Mesenchymal stem cell (in vitro differentiated cells and primary cell): Measurements from ENCODE around the gene UBAC2.

Source experiments
- DNase-seq: peaks from one replicate; pipeline ENCODE4 v3.0.0-alpha.2; 2013
- H2AFZ ChIP-seq: one replicate; pipeline ENCODE4 v1.6.1; 2013; ENCODE audit warnings: low read depth, mild to moderate bottlenecking, control low read depth, inconsistent platforms, low read length, moderate library complexity
- H2AK5ac ChIP-seq: 2 replicates; pipeline ENCODE4 v1.6.1; 2013; ENCODE audit warnings: low read length, moderate library complexity, mild to moderate bottlenecking, inconsistent platforms; ENCODE audit not compliant: severe bottlenecking
- H2BK120ac ChIP-seq: one replicate; pipeline ENCODE4 v1.6.1; 2013; ENCODE audit warnings: low read depth, mild to moderate bottlenecking, inconsistent platforms, low read length, moderate library complexity
- H2BK12ac ChIP-seq, 2 experiments: one replicate each; pipeline ENCODE4 v1.6.1; 2013; ENCODE audit warnings: inconsistent platforms in 2 of 2, low read length in 2 of 2, mild to moderate bottlenecking in 2 of 2, moderate library complexity in 2 of 2, control low read depth in 1 of 2
- H2BK15ac ChIP-seq: one replicate; pipeline ENCODE4 v1.6.1; 2013; ENCODE audit warnings: mild to moderate bottlenecking, low read depth, inconsistent platforms; ENCODE audit not compliant: poor library complexity, severe bottlenecking
- H2BK5ac ChIP-seq: 2 replicates; pipeline ENCODE4 v1.6.1; 2013; ENCODE audit warnings: low read depth, mild to moderate bottlenecking, low read length, control low read depth, inconsistent platforms; ENCODE audit not compliant: poor library complexity, severe bottlenecking
- H3K14ac ChIP-seq, 2 experiments: one replicate each; pipeline ENCODE4 v1.6.1; 2013; ENCODE audit warnings: inconsistent platforms in 2 of 2, low read length in 2 of 2, control low read depth in 1 of 2, mild to moderate bottlenecking in 1 of 2, moderate library complexity in 1 of 2
- H3K18ac ChIP-seq, 2 experiments: one replicate each; pipeline ENCODE4 v1.6.1; 2013; ENCODE audit warnings: inconsistent platforms in 2 of 2, low read length in 2 of 2, control low read depth in 1 of 2, low read depth in 1 of 2, mild to moderate bottlenecking in 1 of 2
- H3K23ac ChIP-seq, 2 experiments: one replicate each; pipeline ENCODE4 v1.6.1; 2013; ENCODE audit warnings: inconsistent platforms in 2 of 2, low read length in 2 of 2, mild to moderate bottlenecking in 2 of 2, moderate library complexity in 2 of 2, control low read depth in 1 of 2
- H3K27ac ChIP-seq: 2 replicates; pipeline ENCODE4 v1.5.1; 2013; ENCODE audit warnings: mild to moderate bottlenecking, moderate library complexity, low read length, control low read depth, inconsistent platforms; ENCODE audit not compliant: poor library complexity, severe bottlenecking
- H3K27me3 ChIP-seq, 2 experiments: 2 replicates each; pipeline versions ENCODE4 v1.6.1 to v1.7.0; 2013; ENCODE audit warnings: low read length in 2 of 2, mild to moderate bottlenecking in 2 of 2, moderate library complexity in 2 of 2, control low read depth in 1 of 2, inconsistent platforms in 1 of 2; ENCODE audit not compliant: control insufficient read depth in 1 of 2, insufficient read depth in 1 of 2
- H3K36me3 ChIP-seq, 2 experiments: 2 replicates each; pipeline versions ENCODE4 v1.6.1 to v1.7.0; 2013; ENCODE audit warnings: low read length in 2 of 2, control low read depth in 1 of 2, inconsistent platforms in 1 of 2, low read depth in 1 of 2, mild to moderate bottlenecking in 1 of 2; ENCODE audit not compliant: insufficient read depth in 2 of 2, control insufficient read depth in 1 of 2
- H3K4ac ChIP-seq, 2 experiments: one replicate each; pipeline ENCODE4 v1.6.1; 2013; ENCODE audit warnings: inconsistent platforms in 2 of 2, low read length in 2 of 2, mild to moderate bottlenecking in 2 of 2, moderate library complexity in 2 of 2, control low read depth in 1 of 2, low read depth in 1 of 2
- H3K4me1 ChIP-seq: 2 replicates; pipeline ENCODE4 v1.6.1; 2013; ENCODE audit warnings: low read depth, low read length, control low read depth; ENCODE audit not compliant: control insufficient read depth, insufficient read depth
- H3K4me2 ChIP-seq: 2 replicates; pipeline ENCODE4 v1.6.1; 2013; ENCODE audit warnings: low read length, mild to moderate bottlenecking, inconsistent platforms; ENCODE audit not compliant: poor library complexity, severe bottlenecking
- H3K4me3 ChIP-seq, 2 experiments: 2 replicates each; pipeline versions ENCODE4 v1.5.1 to v1.7.0; 2013; ENCODE audit warnings: low read length in 2 of 2, mild to moderate bottlenecking in 2 of 2, control low read depth in 1 of 2, low read depth in 1 of 2; ENCODE audit not compliant: insufficient read depth in 1 of 2
- H3K79me1 ChIP-seq: replicated peaks from 2 replicates; pipeline ENCODE4 v1.6.1; 2013; ENCODE audit warnings: mild to moderate bottlenecking, control low read depth, low read length, inconsistent platforms; ENCODE audit not compliant: poor library complexity, severe bottlenecking
- H3K9ac ChIP-seq: 2 replicates; pipeline ENCODE4 v1.7.0; 2013; ENCODE audit warnings: mild to moderate bottlenecking, low read length, moderate library complexity
- H3K9me3 ChIP-seq: 2 replicates; pipeline ENCODE4 v1.7.0; 2013; ENCODE audit warnings: mild to moderate bottlenecking, low read length; ENCODE audit not compliant: control insufficient read depth
- H4K8ac ChIP-seq: one replicate; pipeline ENCODE4 v1.6.1; 2013; ENCODE audit warnings: inconsistent platforms, mild to moderate bottlenecking, low read length, moderate library complexity
- H4K91ac ChIP-seq: one replicate; pipeline ENCODE4 v1.6.1; 2013; ENCODE audit warnings: mild to moderate bottlenecking, low read length, inconsistent platforms
- WGBS: methylation state at CpG from one replicate; pipeline ENCODE4 v1.1.7; 2013; ENCODE audit warnings: mixed read lengths; 5-methylcytosine and 5-hydroxymethylcytosine counted together

UBAC2 gene

GRCh38 chr13:99287551-99287950 is 86.9 kb downstream of the UBAC2 start:
- H4K8ac ChIP-seq, result no peak overlapping the region
- H2AFZ ChIP-seq, result no peak overlapping the region

GRCh38 chr13:99288089-99288488 is 87.4 kb downstream of the UBAC2 start:
- H3K4me1 ChIP-seq, result no peaks in the 10 kb centered on the region
- no peak overlapping the region for H3K14ac ChIP-seq
- H3K4ac ChIP-seq, result no peak overlapping the region
- no peak overlapping the region for H2AK5ac ChIP-seq
- no peak for DNase-seq
- no peak overlapping the region for H3K23ac ChIP-seq
- no peak overlapping the region for H4K91ac ChIP-seq
- H3K27me3 ChIP-seq, result no peaks in the 10 kb centered on the region
- no peaks in the 10 kb centered on the region for H3K9me3 ChIP-seq
- H3K4me2 ChIP-seq, result no peak overlapping the region
- H3K36me3 ChIP-seq, result peaks cover 0 to 3% of the 10 kb centered on the region in 2 experiments
- no peak overlapping the region for H3K18ac ChIP-seq
- H2BK12ac ChIP-seq, result no peak overlapping the region
- peaks cover 23% of the 10 kb centered on the region for H3K79me1 ChIP-seq
- WGBS, result 83% methylated on average over 2 of the region's 2 CpGs
- no peak overlapping the region for H2BK120ac ChIP-seq
- H2BK15ac ChIP-seq, result no peak overlapping the region
- H4K8ac ChIP-seq, result no peak overlapping the region
- H3K9ac ChIP-seq, result no peak overlapping the region
- no peak overlapping the region for H3K27ac ChIP-seq
- H2AFZ ChIP-seq, result no peak overlapping the region
- H2BK5ac ChIP-seq, result no peak overlapping the region
- no peak overlapping the region for H3K4me3 ChIP-seq

More at GRCh38 chr13:99287551-99287950, 86.9 kb downstream of the UBAC2 start:
- peaks cover 0 to 3% of the 10 kb centered on the region in 2 experiments for H3K36me3 ChIP-seq
- no peak overlapping the region for H4K91ac ChIP-seq
- no peak overlapping the region for H2BK5ac ChIP-seq
- no peak for DNase-seq
- H3K18ac ChIP-seq, result no peak overlapping the region
- no peak overlapping the region for H2BK120ac ChIP-seq
- no peaks in the 10 kb centered on the region for H3K27me3 ChIP-seq
- no peak overlapping the region for H2BK15ac ChIP-seq
- no peak overlapping the region for H3K4ac ChIP-seq
- no peak overlapping the region for H2AK5ac ChIP-seq
- H3K9me3 ChIP-seq, result no peaks in the 10 kb centered on the region
- H3K14ac ChIP-seq, result no peak overlapping the region
- peaks cover 23% of the 10 kb centered on the region for H3K79me1 ChIP-seq
- H3K9ac ChIP-seq, result no peak overlapping the region
- H3K23ac ChIP-seq, result no peak overlapping the region
- H3K27ac ChIP-seq, result no peak overlapping the region
- H2BK12ac ChIP-seq, result no peak overlapping the region
- no peaks in the 10 kb centered on the region for H3K4me1 ChIP-seq
- 80% methylated on average over 2 of the region's 4 CpGs for WGBS
- H3K4me3 ChIP-seq, result no peak overlapping the region
- no peak overlapping the region for H3K4me2 ChIP-seq

DNA sequence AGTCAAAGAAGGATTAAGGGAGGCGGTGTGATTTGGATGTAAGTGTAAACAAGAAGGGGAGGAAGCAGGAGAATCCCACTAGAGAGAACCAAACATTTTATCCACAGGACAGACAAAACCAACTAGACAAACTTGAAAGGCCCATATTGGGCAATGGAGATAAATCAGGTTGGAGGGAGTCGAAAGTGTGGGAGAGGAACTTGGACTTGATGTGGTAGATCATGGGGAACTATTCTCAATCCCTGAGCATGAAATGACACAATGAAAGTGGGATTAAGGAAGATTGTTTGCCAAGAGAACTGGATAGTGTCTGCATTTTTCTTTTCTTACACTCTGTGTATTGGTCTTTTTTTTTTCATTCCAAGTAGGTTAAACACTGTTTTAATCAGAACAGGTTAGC is 88.6 kb downstream of the UBAC2 start:
- Histone ChIP-seq H2AK5ac (no peak overlapping the region), H4K8ac (no peak overlapping the region), H3K23ac (no peak overlapping the region)

DNA sequence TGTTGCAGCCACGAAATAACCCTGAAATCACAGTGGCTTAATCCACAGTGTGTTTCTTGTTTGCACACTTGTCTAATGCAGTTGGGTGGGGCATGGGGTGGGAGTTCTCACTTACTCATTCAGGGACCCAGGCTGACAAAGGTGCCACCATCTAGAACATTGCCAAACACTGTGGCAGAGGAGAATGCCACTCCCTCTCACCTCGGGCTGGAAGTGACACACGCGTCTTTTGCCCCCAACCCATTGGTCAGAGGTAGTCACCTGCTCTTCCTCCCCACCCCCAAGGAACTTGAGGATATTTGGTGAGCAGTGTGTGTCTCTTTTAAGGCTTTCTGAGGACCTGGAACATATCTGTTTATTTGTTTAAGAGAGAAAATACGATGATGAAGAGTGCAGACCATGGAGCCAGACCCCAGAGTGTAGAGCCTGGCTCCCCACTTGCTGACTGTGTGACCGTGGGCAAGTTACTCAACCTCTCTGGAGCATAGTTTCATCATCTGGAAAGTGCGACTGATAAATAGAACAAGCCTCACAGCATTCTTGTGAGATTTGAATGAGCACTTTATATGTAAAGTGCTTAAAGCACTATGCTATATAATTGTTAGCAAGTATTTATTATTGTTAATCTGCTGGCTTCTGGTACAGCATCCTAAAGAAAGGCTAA is 89.2 kb downstream of the UBAC2 start:
- Histone ChIP-seq H3K4me3 (no peak overlapping the region), H2BK120ac (no peak overlapping the region), H3K36me3 (peaks cover 0 to 3% of the 10 kb centered on the region in 2 experiments), H3K9me3 (no peaks in the 10 kb centered on the region), H3K27ac (no peak overlapping the region), H2AK5ac (no peak overlapping the region), H3K23ac (no peak overlapping the region), H2BK12ac (no peak overlapping the region), H3K4ac (no peak overlapping the region), H3K4me2 (no peak overlapping the region), H2BK15ac (no peak overlapping the region), H3K27me3 (no peaks in the 10 kb centered on the region), H2BK5ac (no peak overlapping the region), H3K14ac (no peak overlapping the region), H2AFZ (no peak overlapping the region), H3K4me1 (no peaks in the 10 kb centered on the region), H3K9ac (no peak overlapping the region), H3K79me1 (peaks cover 28% of the 10 kb centered on the region), H4K91ac (no peak overlapping the region), H3K18ac (no peak overlapping the region), H4K8ac (no peak overlapping the region)
- WGBS, result 90% methylated on average over 6 of the region's 7 CpGs
- DNase-seq, result no peak

More for the DNA sequence above, 88.6 kb downstream of the UBAC2 start:
- no peaks in the 10 kb centered on the region for H3K4me1 ChIP-seq
- H2AFZ ChIP-seq, result no peak overlapping the region
- DNase-seq, result no peak
- H3K18ac ChIP-seq, result no peak overlapping the region
- no peak overlapping the region for H3K4ac ChIP-seq
- H2BK5ac ChIP-seq, result no peak overlapping the region
- H3K27ac ChIP-seq, result no peak overlapping the region
- no peak overlapping the region for H2BK15ac ChIP-seq
- H3K27me3 ChIP-seq, result no peaks in the 10 kb centered on the region
- H3K9me3 ChIP-seq, result no peaks in the 10 kb centered on the region
- no peak overlapping the region for H2BK12ac ChIP-seq
- H3K36me3 ChIP-seq, result peaks cover 0 to 3% of the 10 kb centered on the region in 2 experiments
- H3K9ac ChIP-seq, result no peak overlapping the region
- H2BK120ac ChIP-seq, result no peak overlapping the region
- no peak overlapping the region for H3K4me2 ChIP-seq
- H4K91ac ChIP-seq, result no peak overlapping the region
- 100% methylated on average over 2 of the region's 2 CpGs for WGBS
- peaks cover 28% of the 10 kb centered on the region for H3K79me1 ChIP-seq
- no peak overlapping the region for H3K4me3 ChIP-seq
- H3K14ac ChIP-seq, result no peak overlapping the region
